SU-DHL-6 (cell line): Measurements from ENCODE around the gene IFNA1.

Source experiments
- H2AFZ ChIP-seq: fragments of 200-600 bp; sonication (generic); 2 replicates; pipeline ENCODE4 v1.6.1; 2014; ENCODE audit warnings: low read depth, mild to moderate bottlenecking, moderate library complexity, mixed read lengths, antibody characterized with exemption, low read length; ENCODE audit not compliant: severe bottlenecking
- H3F3A ChIP-seq: fragments of 200-600 bp; shearing (Covaris generic); 2 replicates; pipeline ENCODE4 v1.6.0; 2016; ENCODE audit warnings: antibody characterized with exemption, mild to moderate bottlenecking; ENCODE audit not compliant: insufficient read depth
- H3K27ac ChIP-seq: fragments of 200-600 bp; sonication (generic); 2 replicates; pipeline ENCODE4 v1.5.1; 2016; ENCODE audit warnings: low read depth, mild to moderate bottlenecking, low read length, moderate library complexity, mixed read lengths
- H3K27me3 ChIP-seq: fragments of 200-600 bp; sonication (generic), shearing (Covaris generic); 2 replicates; pipeline ENCODE4 v1.6.0; 2014; ENCODE audit warnings: mild to moderate bottlenecking, low read length
- H3K36me3 ChIP-seq: fragments of 200-600 bp; sonication (generic); 2 replicates; pipeline ENCODE4 v1.6.1; 2014; ENCODE audit warnings: mild to moderate bottlenecking, low read length, mixed read lengths
- H3K4me2 ChIP-seq: fragments of 300-600, 200-600 bp; shearing (Covaris generic), sonication (generic); 2 replicates; pipeline ENCODE4 v1.6.0; 2014; ENCODE audit warnings: low read length, low read depth, mild to moderate bottlenecking; ENCODE audit not compliant: poor library complexity, severe bottlenecking
- H3K4me3 ChIP-seq: fragments of 200-600 bp; sonication (generic); 2 replicates; pipeline ENCODE4 v1.5.1; 2014; ENCODE audit warnings: antibody characterized with exemption, low read length, mild to moderate bottlenecking, mixed read lengths; ENCODE audit not compliant: insufficient read depth, poor library complexity, severe bottlenecking
- H3K79me2 ChIP-seq: fragments of 200-600 bp; sonication (generic); 2 replicates; pipeline ENCODE4 v1.6.1; 2014; ENCODE audit warnings: mild to moderate bottlenecking, low read length, moderate library complexity; ENCODE audit not compliant: insufficient read depth
- H3K9ac ChIP-seq: fragments of 200-600 bp; sonication (generic); 2 replicates; pipeline ENCODE4 v1.7.0; 2014; ENCODE audit warnings: mild to moderate bottlenecking, low read length
- H3K9me2 ChIP-seq: fragments of 200-600 bp; sonication (generic); replicated peaks from 2 replicates; pipeline ENCODE4 v1.6.1; 2014; ENCODE audit warnings: low read length; ENCODE audit not compliant: insufficient read depth
- H3K9me3 ChIP-seq: fragments of 200-600 bp; sonication (generic); 2 replicates; pipeline ENCODE4 v1.6.1; 2014; ENCODE audit warnings: low read length, mixed read lengths; ENCODE audit not compliant: insufficient read depth
- H4K20me1 ChIP-seq: fragments of 200-600 bp; sonication (generic); 2 replicates; pipeline ENCODE4 v1.6.1; 2014; ENCODE audit warnings: low read depth, mild to moderate bottlenecking, antibody characterized with exemption, low read length, moderate library complexity, mixed read lengths
- CTCF ChIP-seq: fragments of 200-600 bp; sonication (generic); IDR thresholded peaks from one replicate; pipeline ENCODE4 v1.5.1; 2017; ENCODE audit warnings: antibody characterized with exemption, mild to moderate bottlenecking, low read length, moderate library complexity; ENCODE audit not compliant: insufficient read depth, poor library complexity, severe bottlenecking
- EZH2phosphoT487 ChIP-seq: fragments of 200-600 bp; sonication (generic), shearing (Covaris generic); conservative IDR thresholded peaks from 2 replicates; pipeline ENCODE4 v1.6.1; 2018; ENCODE audit warnings: mild to moderate bottlenecking, antibody characterized with exemption, low read length, moderate library complexity, mixed read lengths

IFNA1 gene

GRCh38 chr9:21440139-21440538, at the start of gene IFNA1:
TSS of gene IFNA1 (plus strand) at chr9:21440439. CDS start at chr9:21440508, 69 bp downstream.
- no peaks in the 10 kb centered on the region for H3K36me3 ChIP-seq
- no peaks in the 10 kb centered on the region for H3K27me3 ChIP-seq
- H3K9me2 ChIP-seq: no peaks in the 10 kb centered on the region
- no peaks in the 10 kb centered on the region for H3K79me2 ChIP-seq
- no peaks in the 10 kb centered on the region for H4K20me1 ChIP-seq
- H3F3A ChIP-seq: no peaks in the 10 kb centered on the region
- no peak within 1 kb of the TSS for H3K4me2 ChIP-seq
- H2AFZ ChIP-seq: no peak within 1 kb of the TSS
- no peaks in the 10 kb centered on the region for H3K9me3 ChIP-seq
- H3K4me3 ChIP-seq: no peak within 1 kb of the TSS
- no peak within 1 kb of the TSS for H3K9ac ChIP-seq
- TF ChIP-seq EZH2phosphoT487 (no peak), CTCF (no peak)
- H3K27ac ChIP-seq: no peak within 1 kb of the TSS

- Histone ChIP-seq H3K79me2 (no peaks in the 10 kb centered on the region), H3K4me3 (no peak overlapping the region), H3K9me2 (no peaks in the 10 kb centered on the region), H3K9ac (no peak overlapping the region), H3K27me3 (no peaks in the 10 kb centered on the region), H3K36me3 (no peaks in the 10 kb centered on the region), H3F3A (no peaks in the 10 kb centered on the region), H3K27ac (no peak overlapping the region), H3K4me2 (no peak overlapping the region), H4K20me1 (no peaks in the 10 kb centered on the region), H3K9me3 (no peaks in the 10 kb centered on the region), H2AFZ (no peak overlapping the region)
- TF ChIP-seq EZH2phosphoT487 (no peak), CTCF (no peak)
Observed at GRCh38 chr9:21392270-21392669, 48.0 kb upstream of the IFNA1 start.

GRCh38 chr9:21395778-21396717, 44.2 kb upstream of the IFNA1 start:
- Histone ChIP-seq H3K4me3 (no peak overlapping the region), H3K27ac (no peak overlapping the region), H2AFZ (no peak overlapping the region), H4K20me1 (no peaks in the 10 kb centered on the region), H3K27me3 (no peaks in the 10 kb centered on the region), H3F3A (no peaks in the 10 kb centered on the region), H3K9me2 (no peaks in the 10 kb centered on the region), H3K4me2 (no peak overlapping the region), H3K79me2 (no peaks in the 10 kb centered on the region), H3K36me3 (no peaks in the 10 kb centered on the region), H3K9ac (no peak overlapping the region), H3K9me3 (no peaks in the 10 kb centered on the region)
- TF ChIP-seq CTCF (peak; percentile 73), EZH2phosphoT487 (no peak)
